GM12864 (cell line): ENCODE data around the gene LRRFIP1.
"Not testable (repeated sequence)": the region's sequence is repeated elsewhere in the genome, so short reads cannot be mapped to it uniquely, and the experiment has no call there.

Source experiments
- DNase-seq: peaks from one replicate; pipeline ENCODE4 v3.0.0-alpha.2; 2011; ENCODE audit warnings: low read depth
- H3K4me3 ChIP-seq: 2 replicates; pipeline ENCODE4 v1.5.1; 2011; ENCODE audit warnings: mild to moderate bottlenecking, low read depth, low read length, control low read depth
- TF ChIP-seq, protein P1 (sequence below): IDR thresholded peaks from 2 replicates; pipeline ENCODE4 v1.5.1; 2011; ENCODE audit warnings: low read depth, mild to moderate bottlenecking, moderate library complexity, low read length, control low read depth, inconsistent platforms; ENCODE audit errors: missing control alignments

Gene LRRFIP1

GRCh38 chr2:237760506-237761502 lies 133.4 kb downstream of the LRRFIP1 start:
- no peak overlapping the region for H3K4me3 ChIP-seq
- DNase-seq = no peak
- TF ChIP-seq, protein P1, sequence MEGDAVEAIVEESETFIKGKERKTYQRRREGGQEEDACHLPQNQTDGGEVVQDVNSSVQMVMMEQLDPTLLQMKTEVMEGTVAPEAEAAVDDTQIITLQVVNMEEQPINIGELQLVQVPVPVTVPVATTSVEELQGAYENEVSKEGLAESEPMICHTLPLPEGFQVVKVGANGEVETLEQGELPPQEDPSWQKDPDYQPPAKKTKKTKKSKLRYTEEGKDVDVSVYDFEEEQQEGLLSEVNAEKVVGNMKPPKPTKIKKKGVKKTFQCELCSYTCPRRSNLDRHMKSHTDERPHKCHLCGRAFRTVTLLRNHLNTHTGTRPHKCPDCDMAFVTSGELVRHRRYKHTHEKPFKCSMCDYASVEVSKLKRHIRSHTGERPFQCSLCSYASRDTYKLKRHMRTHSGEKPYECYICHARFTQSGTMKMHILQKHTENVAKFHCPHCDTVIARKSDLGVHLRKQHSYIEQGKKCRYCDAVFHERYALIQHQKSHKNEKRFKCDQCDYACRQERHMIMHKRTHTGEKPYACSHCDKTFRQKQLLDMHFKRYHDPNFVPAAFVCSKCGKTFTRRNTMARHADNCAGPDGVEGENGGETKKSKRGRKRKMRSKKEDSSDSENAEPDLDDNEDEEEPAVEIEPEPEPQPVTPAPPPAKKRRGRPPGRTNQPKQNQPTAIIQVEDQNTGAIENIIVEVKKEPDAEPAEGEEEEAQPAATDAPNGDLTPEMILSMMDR = no peak

DNA sequence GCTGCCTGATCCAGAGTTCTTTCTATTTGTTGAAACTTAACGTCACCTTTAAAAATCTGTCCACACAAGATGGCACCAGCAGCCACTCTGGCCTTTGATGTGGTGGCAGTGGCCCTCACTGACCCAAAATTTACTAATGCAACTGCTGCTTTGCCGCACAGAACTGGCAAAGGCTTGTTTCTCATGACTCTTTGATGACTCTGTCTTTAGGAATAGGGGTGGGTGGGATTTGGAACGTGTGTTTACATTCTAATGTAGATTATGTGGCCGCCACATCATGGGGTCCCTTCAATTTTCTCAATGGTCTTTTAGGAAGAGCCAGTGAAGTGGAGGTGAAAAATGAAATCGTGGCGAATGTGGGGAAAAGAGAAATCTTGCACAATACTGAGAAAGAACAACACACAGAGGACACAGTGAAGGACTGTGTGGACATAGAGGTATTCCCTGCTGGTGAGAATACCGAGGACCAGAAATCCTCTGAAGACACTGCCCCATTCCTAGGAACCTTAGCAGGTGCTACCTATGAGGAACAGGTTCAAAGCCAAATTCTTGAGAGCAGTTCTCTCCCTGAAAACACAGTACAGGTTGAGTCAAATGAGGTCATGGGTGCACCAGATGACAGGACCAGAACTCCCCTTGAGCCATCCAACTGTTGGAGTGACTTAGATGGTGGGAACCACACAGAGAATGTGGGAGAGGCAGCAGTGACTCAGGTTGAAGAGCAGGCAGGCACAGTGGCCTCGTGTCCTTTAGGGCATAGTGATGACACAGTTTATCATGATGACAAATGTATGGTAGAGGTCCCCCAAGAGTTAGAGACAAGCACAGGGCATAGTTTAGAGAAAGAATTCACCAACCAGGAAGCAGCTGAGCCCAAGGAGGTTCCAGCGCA lies 135.2 kb downstream of the LRRFIP1 start:
- not testable (repeated sequence) for H3K4me3 ChIP-seq, DNase-seq

DNA sequence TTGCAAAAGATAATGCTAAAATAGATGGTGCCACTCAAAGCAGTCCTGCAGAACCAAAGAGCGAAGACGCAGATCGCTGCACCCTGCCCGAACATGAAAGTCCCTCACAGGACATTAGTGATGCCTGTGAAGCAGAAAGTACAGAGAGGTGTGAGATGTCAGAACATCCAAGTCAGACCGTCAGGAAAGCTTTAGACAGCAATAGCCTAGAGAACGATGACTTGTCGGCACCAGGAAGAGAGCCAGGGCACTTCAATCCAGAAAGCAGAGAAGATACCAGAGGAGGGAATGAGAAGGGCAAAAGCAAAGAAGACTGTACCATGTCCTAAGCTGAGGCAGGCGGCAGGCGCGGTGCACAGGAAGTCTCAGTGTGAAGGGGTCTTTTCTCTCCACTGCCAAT lies 136.4 kb downstream of the LRRFIP1 start:
- no peak overlapping the region for H3K4me3 ChIP-seq
- TF ChIP-seq, protein P1 = no peak
- DNase-seq = no peak

- not testable (repeated sequence) for H3K4me3 ChIP-seq, DNase-seq
Observed at GRCh38 chr2:237765122-237765521, 137.7 kb downstream of the LRRFIP1 start.

- DNase-seq = no peak
- H3K4me3 ChIP-seq = no peak overlapping the region
- TF ChIP-seq, protein P1 = no peak
Observed at GRCh38 chr2:237765875-237766274, 138.5 kb downstream of the LRRFIP1 start.

DNA sequence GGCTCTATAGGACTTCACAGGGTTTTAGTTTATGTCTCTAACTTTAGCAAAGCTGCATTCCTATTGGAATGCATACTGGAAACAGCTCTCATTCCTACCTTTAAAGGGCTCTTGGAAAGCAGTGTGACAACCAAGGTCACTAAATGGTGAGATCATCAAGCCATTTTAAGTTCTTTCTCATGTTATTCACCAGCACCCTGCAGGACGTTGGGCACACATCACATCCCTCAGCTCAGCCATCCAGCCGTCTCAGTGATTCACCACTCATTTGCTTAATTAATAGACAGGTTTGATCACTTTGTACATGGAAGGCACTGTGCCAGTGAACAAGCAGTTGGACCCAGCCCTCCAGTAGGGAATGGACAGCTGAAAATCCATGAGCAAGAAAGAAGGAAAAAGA lies 139.0 kb downstream of the LRRFIP1 start:
- no peak overlapping the region for H3K4me3 ChIP-seq
- no peak for DNase-seq
- TF ChIP-seq, protein P1 = no peak

GRCh38 chr2:237772513-237772912 lies 145.1 kb downstream of the LRRFIP1 start:
- TF ChIP-seq, protein P1 = no peak
- DNase-seq = no peak
- no peak overlapping the region for H3K4me3 ChIP-seq
